HUDEP-2 (cell line): ENCODE measurements around the gene PPP4R2.
"Not testable (repeated sequence)": the region's sequence is repeated elsewhere in the genome, so short reads cannot be mapped to it uniquely, and the experiment has no call there.

Experiments used
- DNase-seq, 76 experiments: peaks; one replicate each; lab custom pipeline; 2025; ENCODE audit not compliant: unreplicated experiment in 76 of 76; lab: John Stamatoyannopoulos, UW

The PPP4R2 gene

DNA sequence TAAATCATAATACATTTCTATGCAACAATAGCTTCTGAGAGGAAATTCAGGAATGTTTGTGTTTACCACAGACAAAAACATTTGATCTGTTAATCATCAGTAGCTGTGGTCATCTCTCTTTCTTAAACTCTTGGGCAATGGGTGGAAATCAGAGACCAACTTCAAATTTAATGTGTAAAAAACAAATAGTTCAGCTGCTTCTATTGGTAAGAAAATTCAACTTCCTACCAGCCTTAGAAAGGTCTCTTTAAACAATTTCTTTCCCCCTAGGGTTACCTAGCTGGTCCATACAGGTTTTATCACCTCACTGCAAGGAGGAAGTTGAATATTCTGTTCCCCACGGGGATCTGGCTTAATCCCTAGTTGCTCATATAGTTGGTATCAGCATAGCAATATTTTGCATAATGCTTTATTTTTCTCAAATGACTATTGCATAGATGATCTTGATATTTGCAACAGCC, 20.3 kb upstream of the PPP4R2 start:
- DNase-seq: no peak

GRCh38 chr3:72977060-72977808, 19.4 kb upstream of the PPP4R2 start:
- DNase-seq: no peak

GRCh38 chr3:72982609-72983366, 13.8 kb upstream of the PPP4R2 start:
- DNase-seq: no peak

GRCh38 chr3:72985576-72985975, 11.0 kb upstream of the PPP4R2 start:
- no peak for DNase-seq

GRCh38 chr3:72990701-72991395, 5.8 kb upstream of the PPP4R2 start:
- DNase-seq: no peak

GRCh38 chr3:72991522-72991921, 5.1 kb upstream of the PPP4R2 start:
- DNase-seq: no peak

DNA sequence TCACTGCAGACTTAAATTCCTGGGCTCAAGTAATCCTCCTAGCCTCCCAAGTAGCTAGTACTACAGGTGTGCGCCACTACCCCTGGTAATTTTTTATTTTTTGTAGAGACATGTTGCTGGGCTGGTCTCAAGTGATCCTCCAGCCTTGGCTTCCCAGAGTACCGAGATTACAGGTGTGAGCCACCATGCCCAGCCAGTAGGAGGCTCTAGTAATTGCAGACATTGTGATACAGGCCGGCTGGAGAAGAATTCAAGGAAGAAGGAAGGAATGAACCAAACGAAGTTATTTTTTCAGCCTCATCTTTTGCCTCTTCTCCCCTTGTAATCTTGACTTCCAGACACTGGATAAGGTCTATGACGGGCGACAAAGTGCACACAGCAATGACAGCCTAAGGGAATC, 3.2 kb upstream of the PPP4R2 start:
- DNase-seq: no peak

DNA sequence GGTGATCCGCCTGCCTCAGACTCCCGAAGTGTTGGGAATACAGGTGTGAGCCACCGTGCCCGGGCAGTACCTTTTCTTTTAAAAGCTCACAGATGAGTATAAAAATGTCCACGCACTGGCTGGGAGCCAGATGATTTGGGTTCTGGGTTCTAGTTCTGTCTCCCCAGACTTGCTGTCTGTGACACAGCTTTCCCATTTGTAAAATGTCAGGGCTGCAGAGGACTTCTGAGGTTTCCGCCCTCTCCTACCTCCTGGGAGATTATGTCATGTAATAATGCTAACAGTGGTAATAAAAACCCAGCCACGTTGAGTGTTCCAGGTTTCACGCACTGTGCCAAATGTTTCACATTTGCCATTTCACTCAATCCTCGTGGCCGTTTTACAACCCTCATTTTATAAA, 1.3 kb upstream of the PPP4R2 start:
- DNase-seq: no peak

DNA sequence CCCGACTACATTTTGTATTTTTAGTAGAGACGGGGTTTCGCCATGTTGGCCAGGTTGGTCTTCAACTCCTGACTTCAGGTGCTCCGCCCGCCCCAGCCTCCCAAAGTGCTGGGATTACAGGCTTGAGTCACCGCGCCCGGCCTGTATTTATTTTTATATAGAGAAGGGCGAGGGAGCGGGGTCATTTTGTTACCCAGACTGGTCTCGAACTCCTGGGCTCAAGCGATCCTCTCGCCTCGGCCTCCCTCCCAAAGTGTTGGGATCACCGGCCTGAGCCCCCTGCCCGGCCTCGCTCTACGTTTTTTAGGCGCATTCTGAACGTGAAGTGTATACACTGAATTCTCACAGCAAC, 514 bp upstream of the PPP4R2 start:
- DNase-seq: peak in 1 of 76 experiments; percentile 39

DNA sequence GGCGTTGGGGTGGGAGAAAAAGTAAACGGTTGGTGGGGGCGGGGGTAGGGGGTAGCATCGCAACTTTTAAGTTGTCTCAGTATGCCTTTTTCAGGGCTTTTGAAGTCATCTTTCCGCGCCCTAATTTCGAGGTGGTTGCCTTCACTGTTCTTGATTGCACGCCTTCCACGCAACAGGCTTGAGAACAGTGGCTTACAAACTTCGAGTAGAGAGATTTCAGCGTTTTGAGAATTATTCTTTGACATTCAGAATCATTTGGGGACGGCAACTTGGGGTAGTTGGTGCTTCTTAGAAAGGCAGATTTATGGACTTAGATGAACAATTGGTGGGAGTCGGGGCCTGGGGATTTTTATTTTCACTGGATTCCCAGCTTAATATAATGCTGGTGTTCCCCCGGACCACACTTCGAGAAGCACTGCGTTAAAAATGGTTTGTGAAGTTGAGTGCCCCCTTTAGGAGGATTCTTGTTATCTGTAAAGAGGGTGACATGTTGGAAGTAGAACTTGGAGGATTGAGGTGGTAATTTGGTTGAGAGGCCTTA, 880 bp downstream of the PPP4R2 start:
- peak in 40 of 76 experiments; percentile 1 to 64 (median 26) for DNase-seq

- DNase-seq: no peak
These were observed 1.9 kb downstream of the PPP4R2 start for GRCh38 chr3:72998466-72998865.

DNA sequence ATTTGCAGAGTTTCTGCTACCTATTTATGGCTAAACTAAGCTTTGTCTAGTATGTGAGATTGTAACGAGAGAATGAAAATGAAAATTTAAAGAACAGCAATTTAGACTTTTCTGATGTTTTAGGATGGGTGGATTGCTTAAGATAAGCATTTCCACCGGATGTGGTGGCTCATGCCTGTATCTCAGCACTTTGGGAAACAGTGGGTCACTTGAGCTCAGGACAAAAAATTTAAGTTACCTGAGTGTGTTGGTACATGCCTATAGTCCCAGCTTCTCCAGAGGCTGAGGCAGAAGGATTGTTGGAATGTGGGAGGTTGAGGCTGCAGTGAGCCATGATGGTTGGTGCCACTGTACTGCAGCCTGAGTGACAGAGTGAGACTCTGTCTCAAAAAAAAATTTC, 3.3 kb downstream of the PPP4R2 start:
- DNase-seq: no peak

DNA sequence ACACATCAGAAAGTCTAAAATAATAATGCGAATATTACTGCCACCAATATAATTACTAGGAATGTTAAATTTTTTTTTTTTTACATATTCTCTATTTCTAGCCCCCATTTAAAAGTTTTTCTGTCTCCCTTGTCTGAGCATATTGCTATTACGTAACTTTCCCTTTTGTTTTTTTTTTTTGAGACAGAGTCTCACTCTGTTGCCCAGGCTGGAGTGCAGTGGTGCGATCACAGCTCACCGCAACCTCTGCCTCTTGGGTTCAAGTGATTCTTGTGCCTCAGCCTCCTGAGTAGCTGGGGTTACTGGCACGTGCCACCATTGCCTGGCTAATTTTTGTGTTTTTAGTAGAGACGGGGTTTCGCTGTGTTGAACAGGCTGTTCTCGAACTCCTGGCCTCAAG, 6.4 kb downstream of the PPP4R2 start:
- DNase-seq: not testable (repeated sequence)

DNA sequence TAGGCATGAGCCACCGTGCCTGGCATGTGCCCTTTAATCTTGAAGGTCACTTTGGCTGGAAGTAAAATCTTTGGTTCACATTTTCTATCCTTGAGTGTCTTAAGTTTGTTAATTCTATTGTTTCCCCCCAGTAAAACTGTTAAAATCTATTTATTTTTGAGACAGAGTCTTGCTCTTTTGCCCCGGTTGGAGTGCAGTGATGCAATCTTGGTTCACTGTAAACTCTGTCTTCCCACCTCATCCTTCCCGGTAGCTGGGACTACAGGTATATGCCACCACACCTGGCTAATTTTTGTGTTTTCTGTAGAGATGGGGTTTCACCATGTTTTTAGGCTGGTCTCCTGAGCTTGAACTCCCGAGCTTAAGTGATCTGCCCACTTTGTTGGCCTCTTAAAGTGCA, 7.7 kb downstream of the PPP4R2 start:
- no peak for DNase-seq

DNA sequence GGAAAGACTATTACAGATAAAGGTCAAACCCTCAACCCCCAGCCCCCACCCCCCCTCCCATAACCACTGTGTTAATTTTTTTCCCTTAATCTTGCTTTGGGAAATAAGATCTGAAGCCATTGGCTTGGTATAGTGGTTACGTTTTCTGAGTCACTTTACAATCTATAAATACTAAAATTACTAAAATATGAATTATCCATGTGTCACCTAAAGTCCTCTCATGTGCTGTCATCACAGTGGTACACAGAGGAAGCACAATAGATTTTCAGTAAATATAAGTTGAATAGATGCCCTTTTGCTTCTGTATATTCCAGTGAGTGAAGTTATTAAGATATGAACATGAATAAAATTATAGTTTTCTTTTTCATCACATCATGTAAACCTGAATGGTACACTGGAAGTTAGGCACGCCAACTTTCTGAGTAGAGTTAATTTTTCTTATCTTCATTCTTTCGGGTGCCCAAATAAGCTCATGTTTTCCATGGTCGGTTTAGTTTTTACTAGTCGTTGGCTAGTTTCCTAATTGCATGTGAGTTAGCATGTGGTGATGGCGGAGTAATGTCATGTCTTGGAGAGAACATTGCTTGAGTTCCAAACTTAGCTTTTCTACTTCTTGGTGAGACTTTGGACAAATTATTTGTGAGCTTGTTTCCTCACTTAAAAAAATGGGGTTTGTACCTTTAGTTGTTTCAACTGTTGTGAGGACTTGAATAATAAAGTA, 11.5 kb downstream of the PPP4R2 start:
- no peak for DNase-seq

DNA sequence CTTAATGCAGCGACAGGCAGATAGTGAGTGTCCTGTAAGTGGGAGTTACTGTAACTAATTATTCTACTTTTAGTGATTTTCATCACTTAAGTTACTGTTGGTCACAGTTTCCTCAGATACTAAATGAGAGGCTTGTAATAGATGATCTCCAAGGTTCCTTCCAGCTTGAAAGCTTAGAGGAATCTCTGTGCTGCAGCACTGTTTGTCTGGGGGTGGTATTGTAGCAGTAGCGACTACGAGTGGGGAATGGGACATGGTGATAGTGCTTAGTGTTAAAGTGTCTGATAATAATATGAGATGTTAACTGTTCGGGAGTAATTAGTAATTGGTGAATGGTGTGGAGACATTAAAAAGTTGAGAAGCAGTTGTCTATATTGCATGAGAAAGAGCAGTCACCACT, 12.4 kb downstream of the PPP4R2 start:
- DNase-seq: no peak

- no peak for DNase-seq
These were observed 13.1 kb downstream of the PPP4R2 start for GRCh38 chr3:73009750-73010149.

GRCh38 chr3:73010158-73010557, 13.5 kb downstream of the PPP4R2 start:
- no peak for DNase-seq

DNA sequence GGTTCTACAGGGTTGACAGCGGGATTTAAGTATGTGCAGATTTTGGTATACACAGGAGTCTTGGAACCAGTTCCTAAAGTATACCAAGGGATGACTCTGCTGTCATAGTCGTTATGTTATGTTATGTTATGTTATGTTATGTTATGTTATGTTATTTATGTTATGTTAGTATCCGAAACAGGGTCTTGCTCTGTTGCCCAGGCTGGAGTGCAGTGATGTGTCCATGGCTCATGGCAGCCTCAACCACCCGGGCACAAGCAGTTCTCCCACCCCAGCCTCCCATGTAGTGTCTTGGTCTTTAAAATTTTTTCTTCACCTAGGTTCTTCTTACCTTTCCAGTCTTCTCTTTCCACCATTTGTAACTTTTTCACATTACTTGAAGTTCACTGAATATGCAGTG, 21.7 kb downstream of the PPP4R2 start:
- no peak for DNase-seq

DNA sequence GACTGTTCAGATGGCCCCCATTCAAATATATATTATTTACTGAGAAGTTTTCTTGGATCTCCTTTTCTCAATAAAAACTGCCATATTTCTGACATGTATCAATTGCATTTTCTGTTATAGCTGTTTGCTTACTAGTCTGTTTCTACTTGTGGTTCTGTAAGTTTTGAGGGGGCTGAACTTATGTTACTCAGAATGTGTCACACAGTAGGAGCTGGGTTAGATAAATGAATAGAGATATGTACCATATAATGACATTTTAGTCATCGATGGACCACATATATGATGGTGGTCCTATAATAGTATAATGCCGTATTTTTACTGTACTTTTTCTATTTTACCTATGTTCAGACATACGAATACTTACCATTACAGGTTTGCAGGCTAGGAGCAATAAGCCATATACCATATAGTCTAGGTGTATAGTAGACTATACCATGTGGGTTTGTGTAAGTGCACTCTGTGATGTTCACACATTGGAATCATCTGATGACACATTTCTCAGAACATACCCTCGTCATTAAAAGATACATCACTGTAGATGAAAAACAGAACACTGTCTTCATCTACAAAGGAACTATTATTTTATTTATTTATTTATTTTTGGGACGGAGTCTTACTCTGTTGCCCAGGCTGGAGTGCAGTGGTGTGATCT, 22.3 kb downstream of the PPP4R2 start:
- DNase-seq: no peak
